ENCODE measurements around the gene PATJ.
"Not testable (repeated sequence)": the region's sequence is repeated elsewhere in the genome, so short reads cannot be mapped to it uniquely, and the experiment has no call there.

PATJ gene

DNA sequence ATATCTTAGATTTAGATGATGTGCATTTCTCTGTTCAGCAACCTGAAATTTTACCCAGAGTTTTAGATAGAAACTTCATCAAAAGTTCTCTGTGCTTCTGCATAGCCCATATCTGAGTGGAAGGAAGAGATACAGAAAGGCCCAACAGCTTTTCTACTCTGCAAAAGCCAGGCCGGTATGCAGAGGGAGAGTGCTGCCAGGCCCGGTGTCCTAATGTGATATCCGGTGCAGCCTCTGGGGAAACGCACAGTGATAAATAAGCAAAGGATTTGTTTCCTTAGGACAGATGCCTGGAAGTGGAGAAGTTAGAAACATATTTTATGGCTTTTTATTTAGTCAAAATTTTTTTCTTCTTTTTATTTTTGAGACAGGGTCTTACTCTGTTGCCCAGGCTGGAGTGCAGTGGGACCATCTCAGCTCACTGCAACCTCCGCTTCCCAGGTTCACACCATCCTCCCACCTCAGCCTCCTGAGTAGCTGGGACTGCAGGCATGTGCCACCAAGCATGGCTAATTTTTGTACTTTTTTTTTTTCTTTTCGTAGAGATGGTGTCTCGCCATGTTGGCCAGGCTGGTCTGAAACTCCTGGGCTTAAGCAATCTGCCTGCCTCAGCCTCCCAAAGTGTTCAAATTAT lies 145.8 kb downstream of the PATJ start:
- no peak for DNase-seq

DNA sequence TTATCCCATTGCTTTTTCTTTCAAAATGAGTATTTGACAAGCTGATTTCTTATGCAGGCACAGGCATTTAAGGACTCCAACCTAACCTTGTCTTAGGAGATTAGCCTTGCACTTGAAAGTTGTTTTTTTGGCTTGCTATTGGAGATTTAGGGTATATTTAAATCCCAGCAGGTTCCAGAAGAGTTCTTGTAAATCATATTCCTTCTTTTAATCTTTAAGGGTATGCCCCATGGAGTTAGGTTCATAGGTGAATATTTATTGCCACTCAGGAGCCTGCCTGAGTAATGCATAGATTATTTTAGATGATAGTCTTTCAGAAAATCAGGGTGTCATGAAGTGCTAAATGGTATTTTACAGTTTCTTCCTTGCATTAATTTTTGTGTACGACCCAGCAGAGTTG lies 146.5 kb downstream of the PATJ start:
- DNase-seq: no peak

DNA sequence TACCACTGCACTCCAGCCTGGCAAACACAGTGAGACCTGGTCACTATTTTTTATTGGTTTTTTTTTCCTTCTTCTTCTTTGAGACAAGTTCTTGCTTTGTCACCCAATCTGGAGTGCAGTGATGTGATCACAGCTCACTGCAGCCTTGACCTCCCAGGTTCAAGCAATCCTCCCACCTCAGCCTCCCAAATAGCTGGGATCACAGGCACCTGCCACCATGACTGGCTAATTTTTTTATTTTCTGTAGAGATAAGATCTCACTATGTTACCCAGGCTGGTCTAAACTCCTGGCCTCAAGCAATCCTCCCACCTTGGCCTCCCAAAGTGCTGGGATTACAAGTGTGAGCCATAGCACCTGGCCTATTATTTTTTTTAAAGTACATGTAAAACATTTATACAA lies 148.2 kb downstream of the PATJ start:
- DNase-seq: not testable (repeated sequence)

DNA sequence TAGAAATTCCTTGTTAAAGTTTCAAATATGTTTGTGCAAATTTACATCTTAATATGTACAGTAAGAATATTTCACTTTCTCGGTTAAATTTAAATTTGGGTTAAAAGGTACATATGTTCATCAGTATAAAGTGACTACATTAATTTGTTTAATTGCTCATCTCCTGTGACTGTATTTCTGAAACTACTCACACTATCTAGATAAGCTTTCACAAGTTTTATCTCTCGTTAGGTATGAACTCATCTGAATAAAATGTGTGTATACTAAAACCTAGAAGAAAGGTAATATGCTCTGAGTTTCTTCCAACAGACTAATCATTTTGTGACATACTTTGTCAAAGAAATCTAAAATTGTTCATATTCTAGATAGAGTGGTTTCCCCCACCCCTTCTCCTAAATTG lies 150.7 kb downstream of the PATJ start:
- DNase-seq: no peak

DNA sequence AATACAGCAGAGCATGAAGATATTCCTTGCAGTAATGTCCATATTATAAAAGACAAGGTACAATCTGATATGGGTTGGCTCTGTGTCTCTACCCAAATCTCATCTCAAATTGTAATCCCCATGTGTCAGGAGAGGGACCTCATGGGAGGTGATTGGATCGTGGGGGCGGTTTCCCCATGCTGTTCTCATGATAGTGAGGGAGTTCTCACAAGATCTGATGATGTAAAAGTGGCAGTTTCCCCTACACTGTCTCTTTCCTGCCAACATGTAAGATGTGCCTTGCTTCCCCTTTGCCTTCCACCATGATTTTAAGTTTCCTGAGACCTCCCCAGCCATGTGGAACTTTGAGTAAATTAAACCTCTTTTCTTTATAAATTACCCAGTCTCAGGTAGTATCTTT lies 152.0 kb downstream of the PATJ start:
- DNase-seq: peak; percentile 43 to 61

DNA sequence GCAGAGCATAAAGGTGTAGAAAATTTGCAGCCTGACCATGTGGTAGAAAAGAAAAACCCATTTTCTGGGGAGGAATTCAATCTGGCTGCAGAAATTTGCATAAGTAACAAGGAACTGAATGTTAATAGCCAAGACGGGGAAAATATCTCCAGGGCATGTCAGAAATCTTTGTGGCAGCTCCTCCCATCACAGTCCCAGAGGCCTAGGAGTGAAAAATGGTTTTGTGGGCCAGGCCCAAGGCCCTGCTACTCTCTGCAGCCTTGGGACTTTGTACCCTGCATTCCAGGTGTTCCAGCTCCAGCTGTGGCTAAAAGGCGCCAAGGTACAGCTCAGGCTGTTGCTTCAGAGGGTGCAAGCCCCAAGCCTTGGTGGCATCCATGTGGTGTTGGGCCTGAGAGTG lies 152.9 kb downstream of the PATJ start:
- no peak for DNase-seq

DNA sequence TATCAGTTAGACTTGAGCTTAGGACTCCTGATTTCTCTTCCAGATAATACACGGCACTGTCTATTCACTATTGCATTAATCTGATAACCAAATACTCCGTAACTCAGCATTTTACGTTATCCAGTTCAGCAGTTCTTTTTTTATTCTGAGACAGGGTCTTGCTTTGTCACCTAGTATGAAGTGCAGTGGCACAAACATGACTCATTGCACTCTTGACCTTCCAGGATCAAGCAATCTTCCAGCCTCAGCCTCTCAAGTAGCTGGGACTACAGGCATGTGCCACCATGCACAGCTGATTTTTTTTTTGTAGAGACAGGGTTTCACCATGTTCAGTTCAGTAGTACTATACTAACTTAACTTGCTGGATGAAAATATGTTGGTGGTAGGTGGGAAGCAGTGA lies 156.4 kb downstream of the PATJ start:
- no peak for DNase-seq

DNA sequence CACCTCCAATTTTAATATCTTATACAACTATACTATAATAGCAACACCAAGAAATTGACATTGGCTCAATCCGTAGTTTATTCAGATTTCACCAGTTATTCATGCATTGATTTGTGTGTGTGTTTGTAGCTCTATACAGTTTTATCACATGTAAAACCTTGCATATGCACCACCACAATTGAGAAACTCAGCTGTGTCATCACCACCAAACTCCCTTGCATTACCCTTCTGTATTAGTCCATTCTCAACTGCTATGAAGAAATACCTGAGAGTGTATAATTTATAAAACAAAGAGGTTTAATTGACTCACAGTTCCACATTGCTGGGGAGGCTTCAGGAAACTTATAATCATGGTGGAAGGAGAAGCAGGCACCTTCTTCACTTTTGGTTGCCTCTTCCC lies 162.1 kb downstream of the PATJ start:
- DNase-seq: peak; percentile 7 to 25

DNA sequence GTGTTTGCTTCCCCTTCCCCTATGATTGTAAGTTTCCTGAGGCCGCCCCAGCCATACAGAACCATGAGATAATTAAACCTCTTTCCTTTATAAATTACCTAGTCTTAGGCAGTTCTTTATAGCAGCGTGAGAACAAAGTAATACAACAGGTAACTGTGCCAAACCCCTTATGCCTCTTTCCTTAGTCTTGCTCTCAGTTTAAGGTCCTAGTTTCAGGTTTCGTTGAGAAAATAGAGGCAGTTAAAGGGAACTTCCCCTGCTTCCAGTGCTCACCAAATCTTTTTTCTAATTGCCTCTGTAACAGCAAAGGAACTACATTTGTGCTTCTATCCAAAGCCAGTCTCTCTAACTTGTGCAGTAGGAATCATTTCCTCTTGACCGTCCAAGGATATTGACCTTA lies 164.8 kb downstream of the PATJ start:
- DNase-seq: no peak

DNA sequence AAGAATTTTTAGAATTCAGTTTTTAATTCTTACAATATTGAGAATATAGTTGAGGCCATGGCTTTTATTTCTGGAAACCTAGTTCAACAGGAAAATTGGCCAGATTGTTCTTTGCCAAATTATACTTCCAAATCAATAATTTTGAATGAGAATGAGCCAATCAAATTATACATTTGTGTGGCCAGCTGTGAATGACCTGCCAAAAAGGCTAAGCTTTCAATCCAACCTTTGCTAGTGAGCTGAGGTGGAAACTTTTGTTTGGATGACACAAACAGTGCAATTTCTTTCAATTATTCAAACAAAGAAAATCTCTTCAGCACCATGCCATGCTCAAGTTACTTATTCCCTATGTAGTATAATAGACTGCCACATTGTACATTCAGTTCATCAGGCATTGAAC lies 167.8 kb downstream of the PATJ start:
- DNase-seq: no peak

DNA sequence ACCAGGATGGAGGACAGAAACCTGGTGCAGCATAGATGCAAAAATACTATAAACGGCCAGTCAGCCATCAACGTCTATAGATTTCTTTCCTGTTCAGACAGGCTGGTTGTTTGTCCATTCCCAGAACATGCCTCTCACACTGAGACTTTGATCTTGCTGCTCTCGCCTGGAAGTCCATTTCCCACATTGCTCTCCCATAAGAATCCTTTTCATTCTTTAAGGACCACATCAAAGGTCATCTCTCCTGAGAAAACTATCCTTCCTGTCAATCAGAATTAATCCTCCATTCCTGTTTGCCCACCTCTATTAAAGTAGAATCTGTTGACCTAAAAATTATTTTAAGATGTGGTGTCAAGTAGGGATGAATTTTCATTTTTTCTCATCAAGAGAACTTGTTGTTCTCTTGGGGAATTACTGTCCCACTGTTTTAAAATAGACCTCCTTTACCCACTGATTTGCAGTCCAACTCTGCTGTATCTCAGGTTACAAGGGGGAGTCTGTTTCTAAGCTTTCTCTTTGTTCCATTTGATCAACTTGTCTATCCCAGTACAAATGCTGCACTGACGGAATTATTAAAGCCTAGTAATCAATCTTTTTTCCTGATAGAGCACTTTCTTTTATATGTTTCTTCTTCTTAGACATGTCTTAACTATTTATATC lies 172.7 kb downstream of the PATJ start:
- no peak for DNase-seq

DNA sequence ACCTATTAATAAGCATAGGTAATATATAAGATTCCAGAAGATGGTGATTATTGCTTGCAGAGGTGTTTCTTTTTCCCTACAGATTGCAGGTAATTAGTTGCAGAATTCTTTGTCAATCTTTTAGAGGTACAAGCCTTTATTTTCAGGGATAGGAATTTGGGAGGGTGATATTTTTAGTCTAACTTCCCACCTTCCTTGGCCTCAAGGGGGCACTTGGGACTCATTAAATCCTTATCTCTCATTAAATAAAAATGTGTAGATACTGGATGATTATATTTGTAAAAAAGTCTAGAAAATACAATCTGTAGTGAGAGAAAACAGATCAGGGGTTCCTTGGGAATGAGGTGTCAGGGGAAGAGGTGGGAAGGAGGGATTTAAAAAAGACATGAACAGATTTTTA lies 179.2 kb downstream of the PATJ start:
- DNase-seq: no peak

DNA sequence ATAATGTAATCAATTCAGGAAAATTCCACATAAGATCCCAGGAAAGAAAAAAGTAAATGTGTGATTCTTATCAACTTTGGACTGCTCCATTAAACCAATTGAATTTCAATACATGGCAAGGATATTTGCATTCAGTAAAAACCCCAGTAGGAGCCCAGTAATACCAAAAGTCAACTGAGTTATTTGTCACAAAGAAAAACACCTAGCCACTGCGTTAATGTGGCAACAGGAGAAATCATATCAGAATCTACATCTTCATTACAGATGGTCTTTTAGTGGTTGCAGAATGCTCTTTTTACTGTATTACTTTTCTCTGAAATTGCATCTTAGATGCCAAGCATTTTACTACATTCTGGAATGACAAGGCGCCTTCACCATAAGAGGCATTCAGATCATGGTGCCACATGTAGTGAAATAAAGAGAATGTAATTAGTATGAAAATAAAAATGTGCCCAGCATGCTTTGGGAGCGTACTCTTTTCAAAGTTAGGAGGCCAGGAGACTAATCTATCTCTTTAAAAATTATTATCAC lies 180.7 kb downstream of the PATJ start:
- DNase-seq: no peak

DNA sequence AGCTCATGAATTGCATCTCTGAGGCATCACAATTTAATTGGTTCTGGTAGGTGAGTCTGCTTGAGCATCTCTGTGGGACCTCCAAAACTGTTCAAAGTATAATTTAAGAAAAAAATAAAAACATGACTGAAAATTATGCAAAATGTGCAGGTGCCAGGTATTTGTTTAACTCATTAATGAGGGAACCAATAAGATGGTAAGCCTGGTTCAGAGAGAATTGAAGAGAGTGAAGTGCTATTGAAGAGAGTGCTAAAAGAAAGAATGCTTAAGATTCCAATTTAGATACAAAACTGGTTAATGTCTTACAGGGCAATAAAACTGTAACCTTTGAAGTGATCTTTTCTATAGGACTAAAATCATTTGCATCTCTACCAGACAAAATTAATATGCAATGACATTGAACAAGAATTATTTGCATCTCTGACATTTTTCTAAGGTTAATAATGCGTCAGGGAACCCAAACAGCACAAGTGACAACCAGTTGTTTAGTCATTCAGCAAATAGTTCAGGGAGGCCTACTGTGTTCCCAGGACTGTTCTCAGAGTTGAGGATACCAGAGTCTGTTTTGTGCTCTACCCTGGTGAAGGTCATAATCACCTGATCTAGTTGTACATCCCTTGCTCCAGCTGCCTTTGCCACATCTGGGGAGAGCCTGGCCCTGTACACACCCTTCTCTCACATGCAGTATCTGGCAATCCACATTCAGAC lies 183.5 kb downstream of the PATJ start:
- DNase-seq: no peak

DNA sequence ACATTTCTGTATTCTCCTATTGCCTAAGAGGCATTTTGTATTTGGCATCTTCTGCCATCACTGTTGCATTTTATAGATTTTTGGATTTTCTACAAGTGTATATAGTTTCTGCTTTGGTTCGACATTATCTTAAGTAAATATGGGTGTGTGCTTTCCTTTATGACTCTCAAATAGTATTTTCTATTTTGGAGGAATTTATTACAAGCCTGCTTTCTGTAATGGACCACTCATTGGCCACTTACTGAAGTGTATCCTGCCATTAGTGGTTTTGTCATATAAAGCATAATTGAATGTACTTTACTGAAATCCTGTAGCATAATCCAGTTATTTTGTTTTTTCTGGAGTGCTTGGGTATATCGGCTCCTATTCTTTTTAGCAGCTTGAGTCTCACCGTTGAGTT lies 184.3 kb downstream of the PATJ start:
- no peak for DNase-seq

DNA sequence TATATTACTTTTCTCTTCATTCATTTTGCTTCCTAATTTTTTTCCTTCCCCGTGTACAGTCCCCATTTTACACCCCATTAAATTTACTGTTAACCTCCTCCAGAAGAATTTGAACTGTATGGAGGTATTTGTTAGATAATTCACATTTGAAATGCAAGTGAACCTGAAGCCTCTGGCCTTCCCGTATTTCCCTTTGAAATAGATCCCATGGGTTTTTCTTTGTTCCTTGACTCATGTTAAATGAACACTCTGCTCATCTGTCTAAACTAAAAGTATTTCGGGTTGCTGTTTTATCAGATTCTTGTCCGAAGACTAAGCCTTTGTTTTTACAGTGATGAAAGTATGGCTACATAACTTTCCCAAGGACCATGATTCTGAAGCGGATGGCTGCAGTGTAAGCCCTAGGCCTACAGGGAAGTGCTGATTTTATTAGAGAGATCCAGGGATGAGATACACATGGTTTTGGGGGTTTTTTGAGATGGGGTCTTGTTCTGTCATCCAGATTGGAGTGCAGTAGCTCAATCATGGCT lies 187.9 kb downstream of the PATJ start:
- DNase-seq: no peak

DNA sequence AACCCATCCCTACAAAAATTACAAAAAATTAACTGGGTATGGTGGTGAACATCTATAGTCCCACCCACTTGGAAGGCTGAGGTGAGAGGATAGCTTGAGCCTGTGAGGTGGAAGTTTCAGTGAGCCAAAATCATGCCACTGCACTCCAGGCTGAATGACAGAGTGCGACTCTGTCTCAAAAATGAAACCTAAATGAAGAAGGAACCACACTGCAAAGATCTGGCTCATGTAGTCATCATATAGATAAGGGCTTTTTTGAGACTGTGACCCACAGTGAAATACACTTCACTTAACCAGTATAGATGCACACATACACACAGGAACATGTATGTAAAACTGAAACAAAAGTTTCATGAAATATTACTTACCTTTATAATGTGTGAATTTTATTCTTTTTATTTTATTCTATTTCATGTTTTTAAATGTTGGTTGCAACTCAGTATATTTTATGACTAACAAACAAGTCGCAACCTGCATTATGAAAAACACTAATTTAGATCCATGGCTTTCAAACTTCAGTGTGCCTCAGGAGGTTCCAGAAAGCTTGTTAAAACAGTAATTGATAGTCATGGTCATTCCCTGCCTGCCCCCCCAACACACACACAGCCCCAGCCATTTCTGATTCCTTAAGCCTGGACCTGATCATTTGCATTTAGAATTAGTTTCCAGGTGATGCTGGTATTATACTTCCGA lies 189.5 kb downstream of the PATJ start:
- no peak for DNase-seq

DNA sequence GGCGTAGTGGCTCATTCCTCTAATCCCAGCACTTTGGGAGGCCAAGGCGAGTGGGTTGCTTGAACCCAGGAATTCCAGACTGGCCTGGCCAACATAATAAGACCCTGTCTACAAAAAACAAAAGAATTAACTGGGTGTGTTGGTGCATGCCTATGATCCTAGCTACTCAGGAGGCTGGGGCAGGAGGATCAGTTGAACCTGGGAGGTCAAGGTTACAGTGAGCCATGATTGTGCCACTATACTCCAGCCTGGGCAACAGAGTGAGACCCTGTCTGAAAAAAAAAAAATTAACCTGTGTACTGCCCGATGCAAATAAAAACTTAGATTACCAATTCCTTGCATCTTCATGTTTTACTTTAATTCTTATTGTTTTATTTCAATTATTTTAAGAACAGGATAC lies 193.2 kb downstream of the PATJ start:
- no peak for DNase-seq

DNA sequence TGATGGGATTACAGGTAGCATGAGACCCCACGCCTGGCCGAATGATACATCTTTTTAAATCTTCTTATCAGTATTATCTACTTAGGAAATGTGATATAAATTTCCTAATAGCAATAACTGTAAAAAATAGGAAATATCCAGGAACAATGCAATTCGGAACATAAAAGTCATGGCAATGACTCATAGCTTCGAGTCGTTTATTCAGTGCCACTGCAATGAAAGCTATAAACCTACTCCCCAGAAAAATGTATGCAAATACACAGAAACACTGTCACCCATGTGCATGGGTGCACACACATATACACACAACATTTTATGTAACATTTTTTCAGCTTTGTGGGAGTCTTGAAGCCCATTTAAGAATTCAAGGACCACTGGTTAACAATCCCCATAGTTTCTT lies 194.6 kb downstream of the PATJ start:
- no peak for DNase-seq

DNA sequence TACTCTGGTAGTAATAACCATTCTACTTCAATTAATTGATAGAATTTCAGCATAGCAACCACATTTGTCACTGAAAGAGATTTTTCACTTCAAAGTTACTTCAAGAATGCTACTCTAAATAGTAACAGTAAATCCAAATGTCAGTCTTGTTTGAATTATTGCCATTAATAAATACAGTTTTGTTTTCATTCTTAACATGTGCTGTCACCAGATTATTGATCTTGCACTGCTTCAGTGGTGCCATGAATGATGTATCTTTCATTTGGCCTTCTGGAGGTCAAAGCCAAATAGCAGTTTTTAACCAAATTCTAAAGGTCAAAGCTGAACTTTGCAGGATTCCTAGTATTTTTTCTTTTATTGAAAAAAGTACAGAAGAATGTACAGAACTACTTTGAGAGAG lies 199.5 kb downstream of the PATJ start:
- DNase-seq: no peak

DNA sequence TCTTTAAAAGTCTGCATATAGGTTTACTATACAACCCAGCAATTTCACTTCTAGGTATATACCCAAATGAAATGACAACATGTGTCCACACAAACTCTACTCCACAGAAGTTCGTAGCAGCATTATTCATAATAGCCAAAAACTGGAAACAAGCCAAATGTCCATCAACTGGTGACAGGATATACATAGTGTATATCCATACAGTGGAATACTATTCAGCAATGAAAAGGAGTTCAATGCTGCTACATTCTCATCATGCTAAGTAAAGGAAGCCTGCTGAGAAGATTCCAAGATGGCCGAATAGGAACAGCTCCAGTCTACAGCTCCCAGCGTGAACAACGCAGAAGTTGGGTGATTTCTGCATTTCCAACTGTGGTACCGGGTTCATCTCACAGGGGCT lies 200.6 kb downstream of the PATJ start:
- no peak for DNase-seq

DNA sequence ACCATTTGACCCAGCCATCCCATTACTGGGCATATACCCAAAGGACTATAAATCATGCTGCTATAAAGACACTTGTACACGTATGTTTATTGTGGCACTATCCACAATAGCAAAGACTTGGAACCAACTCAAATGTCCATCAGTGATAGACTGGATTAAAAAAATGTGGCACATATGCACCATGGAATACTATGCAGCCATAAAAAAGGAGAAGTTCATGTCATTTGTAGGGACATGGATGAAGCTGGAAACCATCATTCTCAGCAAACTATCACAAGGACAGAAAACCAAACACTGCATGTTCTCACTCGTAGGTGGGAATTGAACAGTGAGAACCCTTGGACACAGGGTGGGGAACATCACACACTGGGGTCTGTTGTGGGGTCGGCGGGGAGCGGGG lies 206.4 kb downstream of the PATJ start:
- not testable (repeated sequence) for DNase-seq

DNA sequence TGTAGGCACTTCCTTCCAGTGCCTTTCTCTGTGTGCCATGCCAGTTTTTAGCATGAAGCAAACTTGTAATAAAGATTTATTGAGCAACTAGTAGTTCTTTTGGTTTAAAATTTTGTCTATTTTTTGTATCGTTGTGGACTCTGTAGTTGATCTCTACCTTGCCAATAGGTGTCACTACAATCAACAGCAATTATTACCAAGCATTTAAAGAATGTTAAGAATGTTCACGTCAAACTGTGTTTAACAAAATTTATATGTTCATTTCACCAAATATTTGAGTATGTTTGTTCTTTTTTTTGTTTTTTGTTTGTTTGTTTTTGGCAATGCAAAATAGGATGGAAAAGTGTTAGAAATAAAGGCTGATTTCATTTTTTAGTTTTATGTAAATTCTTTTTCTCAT lies 208.1 kb downstream of the PATJ start:
- DNase-seq: no peak

All from inflammatory macrophage treated with lipopolysaccharide for 1 hour (primary cell).